ENCODE measurements around the gene LOXL3. TPM values are rescaled to one million over a fixed set of nuclear protein-coding genes. Genes with fewer than 3 reads are reported as not detected.

LOXL3 gene
- total RNA-seq, 1 donor = 18.5 TPM

GRCh38 chr2:74544634-74545033 is 9.1 kb downstream of the LOXL3 start:
- DNase-seq (ENCODE audit: low read depth) = no peak
- TF ChIP-seq, protein P1, sequence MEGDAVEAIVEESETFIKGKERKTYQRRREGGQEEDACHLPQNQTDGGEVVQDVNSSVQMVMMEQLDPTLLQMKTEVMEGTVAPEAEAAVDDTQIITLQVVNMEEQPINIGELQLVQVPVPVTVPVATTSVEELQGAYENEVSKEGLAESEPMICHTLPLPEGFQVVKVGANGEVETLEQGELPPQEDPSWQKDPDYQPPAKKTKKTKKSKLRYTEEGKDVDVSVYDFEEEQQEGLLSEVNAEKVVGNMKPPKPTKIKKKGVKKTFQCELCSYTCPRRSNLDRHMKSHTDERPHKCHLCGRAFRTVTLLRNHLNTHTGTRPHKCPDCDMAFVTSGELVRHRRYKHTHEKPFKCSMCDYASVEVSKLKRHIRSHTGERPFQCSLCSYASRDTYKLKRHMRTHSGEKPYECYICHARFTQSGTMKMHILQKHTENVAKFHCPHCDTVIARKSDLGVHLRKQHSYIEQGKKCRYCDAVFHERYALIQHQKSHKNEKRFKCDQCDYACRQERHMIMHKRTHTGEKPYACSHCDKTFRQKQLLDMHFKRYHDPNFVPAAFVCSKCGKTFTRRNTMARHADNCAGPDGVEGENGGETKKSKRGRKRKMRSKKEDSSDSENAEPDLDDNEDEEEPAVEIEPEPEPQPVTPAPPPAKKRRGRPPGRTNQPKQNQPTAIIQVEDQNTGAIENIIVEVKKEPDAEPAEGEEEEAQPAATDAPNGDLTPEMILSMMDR (IDR thresholded peaks at IDR 0.05; ENCODE audit: insufficient read depth, low read length) = no peak
- no peak overlapping the region for H3K4me3 ChIP-seq (ENCODE audit: low read depth, low read length)

DNA sequence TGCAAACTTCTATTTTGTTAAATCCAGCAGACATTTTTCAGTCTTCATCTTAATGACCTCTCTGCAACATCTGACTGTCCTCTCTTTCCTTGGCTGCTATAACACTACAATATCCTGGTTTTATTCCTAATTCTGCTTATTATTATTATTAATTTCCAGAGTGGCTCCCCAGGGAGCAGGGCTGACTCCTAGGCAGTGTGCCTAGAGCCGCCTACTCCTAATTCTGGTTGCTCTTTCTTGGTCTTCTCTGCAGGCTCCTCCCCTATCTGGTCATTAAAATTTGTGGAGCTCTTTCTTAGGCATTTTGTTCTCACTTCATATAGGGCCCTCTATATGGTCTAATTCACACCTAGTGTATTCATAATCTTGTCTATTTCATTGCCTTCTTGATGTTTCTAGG is 10.8 kb downstream of the LOXL3 start:
- no peak overlapping the region for H3K4me3 ChIP-seq (ENCODE audit: low read depth, low read length)
- TF ChIP-seq, protein P1 (IDR thresholded peaks at IDR 0.05; ENCODE audit: insufficient read depth, low read length) = no peak
- DNase-seq (ENCODE audit: low read depth) = no peak

- TF ChIP-seq, protein P1 (IDR thresholded peaks at IDR 0.05; ENCODE audit: insufficient read depth, low read length) = no peak
- peak; percentile 92 for DNase-seq (ENCODE audit: low read depth)
- H3K4me3 ChIP-seq (ENCODE audit: low read depth, low read length) = no peak overlapping the region
Observed at GRCh38 chr2:74540291-74540690, 13.5 kb downstream of the LOXL3 start.

DNA sequence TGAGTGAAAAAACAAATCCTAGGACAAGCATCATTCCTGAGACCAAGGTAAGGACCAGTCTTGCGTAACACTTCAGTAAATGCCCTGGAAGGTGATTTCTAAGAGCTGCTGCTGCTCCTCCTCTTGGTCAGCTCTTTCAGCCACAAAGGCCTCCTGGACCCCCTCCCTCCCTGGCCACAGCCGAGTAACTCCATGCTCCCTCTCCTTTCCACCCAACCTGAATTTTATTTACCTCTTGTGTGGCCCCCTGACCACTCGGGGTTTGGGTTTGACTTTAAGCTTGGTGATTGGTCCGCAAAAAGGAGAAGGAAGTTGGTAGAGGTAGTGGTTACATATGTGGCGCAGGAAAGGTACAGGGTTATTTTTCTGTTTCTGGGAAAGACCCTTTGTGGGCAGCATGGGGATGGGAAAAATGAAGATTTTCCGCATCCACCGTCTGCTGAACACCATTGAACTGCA is 14.8 kb downstream of the LOXL3 start:
- no peak for DNase-seq (ENCODE audit: low read depth)
- TF ChIP-seq, protein P1 (IDR thresholded peaks at IDR 0.05; ENCODE audit: insufficient read depth, low read length) = no peak
- no peak overlapping the region for H3K4me3 ChIP-seq (ENCODE audit: low read depth, low read length)

- H3K4me3 ChIP-seq (ENCODE audit: low read depth, low read length) = no peak overlapping the region
- TF ChIP-seq, protein P1 (IDR thresholded peaks at IDR 0.05; ENCODE audit: insufficient read depth, low read length) = no peak
- DNase-seq (ENCODE audit: low read depth) = peak; percentile 65
Observed at GRCh38 chr2:74537140-74537539, 16.6 kb downstream of the LOXL3 start.

DNA sequence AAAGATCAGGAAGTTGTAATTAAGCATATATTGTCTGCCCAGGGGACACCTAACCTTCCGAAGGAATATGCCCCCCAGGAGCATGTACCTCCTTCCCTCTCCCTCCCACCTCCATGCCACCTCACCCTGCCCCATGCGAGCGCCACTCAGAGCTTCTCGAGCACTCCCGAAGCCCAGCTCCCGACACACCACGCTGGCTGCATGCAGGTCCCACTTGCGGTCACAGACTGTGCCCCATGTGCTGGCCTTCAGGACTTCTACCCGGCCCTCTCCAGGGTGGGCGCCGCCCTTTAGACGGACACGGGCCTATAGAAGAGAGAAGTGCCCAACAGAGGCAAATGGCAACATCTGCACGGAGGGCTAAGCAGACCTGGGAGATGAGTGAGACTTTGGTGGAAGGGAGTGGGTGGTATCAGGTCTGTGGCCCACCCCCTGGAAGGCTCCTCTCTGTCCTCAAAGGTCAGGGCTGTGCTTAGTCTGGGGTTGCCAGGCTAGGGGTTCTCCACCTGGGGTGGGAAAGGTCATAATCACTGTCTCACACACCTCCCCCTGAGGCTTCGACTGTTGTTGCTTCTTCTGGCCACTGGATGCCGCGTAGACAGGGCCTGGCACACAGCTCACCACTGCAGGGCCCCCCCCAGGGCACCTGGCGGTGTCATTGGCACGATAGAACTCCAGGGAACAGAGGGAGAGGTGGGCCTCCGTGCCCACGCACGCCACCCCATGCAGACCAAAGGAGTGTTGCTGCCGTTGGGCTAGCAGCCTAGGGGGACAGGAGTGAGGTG is 17.4 kb downstream of the LOXL3 start:
- no peak overlapping the region for H3K4me3 ChIP-seq (ENCODE audit: low read depth, low read length)
- TF ChIP-seq, protein P1 (IDR thresholded peaks at IDR 0.05; ENCODE audit: insufficient read depth, low read length) = no peak
- no peak for DNase-seq (ENCODE audit: low read depth)
